SH-SY5Y (cell line): ENCODE data around the gene FARP2.

Experiments
- GATA2 ChIP-seq: IDR thresholded peaks from 2 replicates; pipeline ENCODE4 v1.6.1; 2011; ENCODE audit warnings: mild to moderate bottlenecking, low read depth, low read length
- GATA3 ChIP-seq: IDR thresholded peaks from 2 replicates; pipeline ENCODE4 v1.6.1; 2011; ENCODE audit warnings: low read depth, mild to moderate bottlenecking, low read length, moderate library complexity

- no peak for TF ChIP-seq GATA2
- TF ChIP-seq GATA3: no peak
These were observed 11.0 kb upstream of the FARP2 start for GRCh38 chr2:241344925-241345651.
